Ishikawa (cell line): Measurements from ENCODE around the gene MN1.

Experiments
- CEBPB ChIP-seq: IDR thresholded peaks from 2 replicates; pipeline ENCODE4 v1.6.1; 2012
- CREB1 ChIP-seq: IDR thresholded peaks from 2 replicates; pipeline ENCODE4 v1.6.1; 2012; ENCODE audit warnings: low read depth
- EGR1 ChIP-seq: IDR thresholded peaks from 2 replicates; pipeline ENCODE4 v1.6.1; 2012
- EP300 ChIP-seq: IDR thresholded peaks from 2 replicates; pipeline ENCODE4 v1.6.1; 2012; ENCODE audit warnings: borderline replicate concordance
- MAX ChIP-seq: IDR thresholded peaks from 2 replicates; pipeline ENCODE4 v1.6.1; 2012
- RAD21 ChIP-seq: IDR thresholded peaks from 2 replicates; pipeline ENCODE4 v1.6.1; 2012; ENCODE audit warnings: low read depth
- REST ChIP-seq: IDR thresholded peaks from 2 replicates; pipeline ENCODE4 v1.6.1; 2012; ENCODE audit warnings: low read depth, mild to moderate bottlenecking
- TAF1 ChIP-seq: IDR thresholded peaks from 2 replicates; pipeline ENCODE4 v1.6.1; 2012; ENCODE audit warnings: low read depth, mild to moderate bottlenecking
- TCF12 ChIP-seq: IDR thresholded peaks from 2 replicates; pipeline ENCODE4 v1.6.1; 2012; ENCODE audit warnings: low read depth
- TEAD4 ChIP-seq: IDR thresholded peaks from 2 replicates; pipeline ENCODE4 v1.6.1; 2012
- YY1 ChIP-seq: IDR thresholded peaks from 2 replicates; pipeline ENCODE4 v1.6.1; 2012; ENCODE audit warnings: low read depth

GRCh38 chr22:27790376-27791158 lies 11.0 kb downstream of the MN1 start:
- TF ChIP-seq EP300 (no peak), CEBPB (no peak), EGR1 (no peak), TAF1 (no peak), MAX (no peak), REST (no peak), RAD21 (no peak), TEAD4 (no peak), CREB1 (no peak), TCF12 (no peak), YY1 (no peak)
